Right cardiac atrium (tissue), 5 donors: ENCODE data around the gene RNU1-2. TPM values are rescaled to one million over a fixed set of nuclear protein-coding genes. Genes with fewer than 3 reads are reported as not detected.
A peak's percentile ranks its signal among the peaks of the same experiment; 100 is the strongest.
"Not testable (repeated sequence)": the region's sequence is repeated elsewhere in the genome, so short reads cannot be mapped to it uniquely, and the experiment has no call there.

ENCODE experiments used
- ATAC-seq, 2 donors: fragments of 200-7000 bp; cut with Tn5 transposase; one replicate each; pipeline versions ENCODE4 v1.8.0 to v1.9.1; 2020; ENCODE audit warnings: moderate library complexity in 2 of 2, mild to moderate bottlenecking in 1 of 2
- DNase-seq, 3 donors: peaks; one replicate each; pipeline ENCODE4 v3.0.0-alpha.2; 2020
- H3K27ac ChIP-seq: one replicate; pipeline ENCODE4 v1.5.1; 2013; ENCODE audit warnings: mild to moderate bottlenecking, low read length, control low read depth, moderate library complexity
- H3K27me3 ChIP-seq: one replicate; pipeline ENCODE4 v1.6.1; 2013; ENCODE audit not compliant: control insufficient read depth, insufficient read depth
- H3K4me1 ChIP-seq: one replicate; pipeline ENCODE4 v1.6.1; 2013; ENCODE audit warnings: low read length; ENCODE audit not compliant: control insufficient read depth, insufficient read depth
- H3K4me3 ChIP-seq: one replicate; pipeline ENCODE4 v1.5.1; 2013; ENCODE audit warnings: low read length, control low read depth
- H3K9me3 ChIP-seq: one replicate; pipeline ENCODE4 v1.6.1; 2013; ENCODE audit warnings: low read length; ENCODE audit not compliant: control insufficient read depth
- WGBS: extraction: QIAGEN DNeasy Blood & Tissue Kit; methylation state at CpG from one replicate; pipeline ENCODE4 v1.1.7; 2013; 5-methylcytosine and 5-hydroxymethylcytosine counted together
- intact Hi-C, 4 donors: fragments of 100-400 bp; cut with DNase I; formaldehyde crosslinking; loops; one replicate each; pipeline versions ENCODE4 v1.11.0 to v1.14.0; 2022 to 2023
- polyA plus RNA-seq: library from polyadenylated mRNA; stranded (reverse); fragments of 200-250 nt; gene quantifications from one replicate; pipeline ENCODE4 v1.2.3, GENCODE V29; 2013
- total RNA-seq, 4 donors: library from RNA; stranded (reverse); fragmentation: NEBNext Ultra II Directional; extraction: Animal tissue kit (Norgen Biotek cat#: 25700); gene quantifications; one replicate each; pipeline ENCODE4 v1.2.1, GENCODE V29; 2021
- donor health status: healthy with polysubstance abuse.
- donor health status: DM: no; HTN: yes; CAD: no.
- donor health status: DM: no; HTN: no; CAD: no.
- donor health status: DM: no; HTN: yes; CAD: no; lungs with severe emphysema.
- donor health status: DM: yes; HTN: yes; CAD: no.

RNU1-2 gene
- total and polyA plus RNA-seq, 5 donors: 3,675 to 8,578 (median 7,073) TPM; not detected in 1

- DNase-seq: peak in 1 of 3 donors; percentile 36
- no peak for ATAC-seq
- no peaks in the 10 kb centered on the region for H3K27me3 ChIP-seq
- no peak overlapping the region for H3K4me3 ChIP-seq
- no peak overlapping the region for H3K27ac ChIP-seq
- WGBS: 90% methylated on average over 10 of the region's 10 CpGs
- H3K4me1 ChIP-seq: no peaks in the 10 kb centered on the region
- H3K9me3 ChIP-seq: no peaks in the 10 kb centered on the region
- intact Hi-C loops: no loop called here
Measured at GRCh38 chr1:16922466-16922865, 26.7 kb downstream of the RNU1-2 start.

- no peaks in the 10 kb centered on the region for H3K9me3 ChIP-seq
- 83% methylated on average over 18 of the region's 18 CpGs for WGBS
- no peaks in the 10 kb centered on the region for H3K27me3 ChIP-seq
- H3K4me3 ChIP-seq: no peak overlapping the region
- DNase-seq (peak in 1 of 3 donors; percentile 55), ATAC-seq (no peak)
- H3K27ac ChIP-seq: no peak overlapping the region
- intact Hi-C loops: no loop called here
- H3K4me1 ChIP-seq: no peaks in the 10 kb centered on the region
Measured at GRCh38 chr1:16922885-16923431, 27.2 kb downstream of the RNU1-2 start.

- ATAC-seq (no peak), DNase-seq (peak in 1 of 3 donors; percentile 67)
- H3K27ac ChIP-seq: no peak overlapping the region
- WGBS: 88% methylated on average over 23 of the region's 23 CpGs
- H3K4me3 ChIP-seq: no peak overlapping the region
- no peaks in the 10 kb centered on the region for H3K4me1 ChIP-seq
- no peaks in the 10 kb centered on the region for H3K9me3 ChIP-seq
- no peaks in the 10 kb centered on the region for H3K27me3 ChIP-seq
- intact Hi-C loops: no loop called here
Measured at GRCh38 chr1:16924216-16924918, 28.6 kb downstream of the RNU1-2 start.

- H3K4me1 ChIP-seq: no peaks in the 10 kb centered on the region
- 93% methylated on average over 13 of the region's 13 CpGs for WGBS
- H3K9me3 ChIP-seq: no peaks in the 10 kb centered on the region
- intact Hi-C loops: no loop called here
- H3K4me3 ChIP-seq: no peak overlapping the region
- no peak for ATAC-seq
- H3K27ac ChIP-seq: no peak overlapping the region
- H3K27me3 ChIP-seq: no peaks in the 10 kb centered on the region
- DNase-seq: peak in 1 of 3 donors; percentile 61
Measured at GRCh38 chr1:16924919-16925477, 29.2 kb downstream of the RNU1-2 start.

- H3K27ac ChIP-seq: no peak overlapping the region
- ATAC-seq: no peak
- no peaks in the 10 kb centered on the region for H3K4me1 ChIP-seq
- H3K4me3 ChIP-seq: no peak overlapping the region
- intact Hi-C loops: no loop called here
- 90% methylated on average over 13 of the region's 13 CpGs for WGBS
- DNase-seq: peak in 1 of 3 donors; percentile 67
- H3K27me3 ChIP-seq: no peaks in the 10 kb centered on the region
- no peaks in the 10 kb centered on the region for H3K9me3 ChIP-seq
Measured at GRCh38 chr1:16925635-16926490, 30.1 kb downstream of the RNU1-2 start.

GRCh38 chr1:16926491-16927073 lies 30.8 kb downstream of the RNU1-2 start:
- no peak for ATAC-seq
- Histone ChIP-seq H3K4me3 (no peak overlapping the region), H3K9me3 (no peaks in the 10 kb centered on the region), H3K4me1 (no peaks in the 10 kb centered on the region), H3K27me3 (no peaks in the 10 kb centered on the region), H3K27ac (no peak overlapping the region)
- WGBS: 66% methylated on average over 10 of the region's 10 CpGs
- DNase-seq: peak in 1 of 3 donors; percentile 40
- intact Hi-C loops: no loop called here

GRCh38 chr1:16927256-16927655 lies 31.5 kb downstream of the RNU1-2 start:
- H3K4me3 ChIP-seq: no peak overlapping the region
- H3K27me3 ChIP-seq: no peaks in the 10 kb centered on the region
- no peak overlapping the region for H3K27ac ChIP-seq
- no peaks in the 10 kb centered on the region for H3K9me3 ChIP-seq
- intact Hi-C loops: no loop called here
- no peaks in the 10 kb centered on the region for H3K4me1 ChIP-seq
- DNase-seq (peak in 1 of 3 donors; percentile 23), ATAC-seq (no peak)
- WGBS: 94% methylated on average over 14 of the region's 14 CpGs

GRCh38 chr1:16927711-16928485 lies 32.1 kb downstream of the RNU1-2 start:
- ATAC-seq: no peak
- intact Hi-C loops: no loop called here
- no peak overlapping the region for H3K27ac ChIP-seq
- peak in 2 of 3 donors; percentile 30 to 45 for DNase-seq
- WGBS: 84% methylated on average over 13 of the region's 13 CpGs
- H3K27me3 ChIP-seq: no peaks in the 10 kb centered on the region
- no peaks in the 10 kb centered on the region for H3K4me1 ChIP-seq
- no peak overlapping the region for H3K4me3 ChIP-seq
- no peaks in the 10 kb centered on the region for H3K9me3 ChIP-seq

- H3K4me3 ChIP-seq, ATAC-seq, H3K27me3 ChIP-seq, intact Hi-C loops, H3K4me1 ChIP-seq, H3K9me3 ChIP-seq, H3K27ac ChIP-seq: not testable (repeated sequence)
- DNase-seq: peak in 2 of 3 donors; percentile 1 to 44
- 89% methylated on average over 24 of the region's 24 CpGs for WGBS
Measured at GRCh38 chr1:16929146-16930041, 33.6 kb downstream of the RNU1-2 start.
